ENCODE measurements around the gene CD37.

Gene CD37

DNA sequence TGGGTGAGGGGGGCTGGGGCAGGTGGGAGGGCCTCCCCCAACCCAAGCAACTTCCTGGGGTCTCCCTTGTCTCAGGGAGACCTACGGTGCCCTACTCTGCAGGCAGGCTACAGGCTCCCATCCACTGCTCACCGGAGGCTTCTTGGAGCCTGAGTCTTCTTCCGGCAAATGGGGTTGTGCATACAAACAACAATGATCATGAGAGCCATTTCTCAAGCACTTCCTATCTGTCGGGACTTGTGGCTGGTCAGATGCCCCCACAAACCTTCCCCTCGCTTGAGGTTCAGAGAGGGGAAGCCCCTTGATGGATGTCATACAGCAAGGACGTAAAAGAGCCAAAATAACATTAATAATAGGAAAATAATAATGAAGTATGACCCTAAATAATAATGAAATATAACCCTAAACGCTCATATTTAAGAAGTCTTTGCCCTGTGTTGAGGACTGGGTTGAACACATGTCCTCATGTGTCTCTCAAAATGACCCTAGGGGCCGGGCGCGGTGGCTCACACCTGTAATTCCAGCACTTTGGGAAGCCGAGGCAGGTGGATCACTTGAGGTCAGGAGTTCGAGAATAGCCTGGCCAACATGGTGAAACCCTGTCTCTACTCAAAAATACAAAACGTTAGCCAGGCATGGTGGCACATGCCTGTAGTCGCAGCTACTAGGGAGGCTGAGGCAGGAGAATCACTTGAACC, 727 bp downstream of the CD37 start:
- Histone ChIP-seq H2AK5ac (ENCODE audit: low read length) (no peak overlapping the region), H4K5ac (ENCODE audit: low read length) (no peak overlapping the region), H2BK5ac (ENCODE audit: low read length) (no peak overlapping the region), H3K9ac (ENCODE audit: low read length) (no peak overlapping the region), H3K79me2 (ENCODE audit: control insufficient read depth, insufficient read depth, low read length) (no peaks in the 10 kb centered on the region), H3K4me2 (ENCODE audit: low read length) (no peak overlapping the region), H3K4me1 (ENCODE audit: control insufficient read depth, low read depth, low read length) (peaks cover 10% of the 10 kb centered on the region), H3K79me1 (ENCODE audit: low read length) (no peaks in the 10 kb centered on the region), H3K4ac (ENCODE audit: low read depth, low read length) (no peak overlapping the region), H3K18ac (ENCODE audit: low read length) (no peak overlapping the region), H2BK15ac (replicated peaks; ENCODE audit: low read depth) (no peak overlapping the region), H3K56ac (ENCODE audit: low read length) (no peak overlapping the region), H2BK120ac (ENCODE audit: low read depth, low read length) (no peak overlapping the region), H3K27me3 (ENCODE audit: insufficient read depth, low read length, poor library complexity) (no peaks in the 10 kb centered on the region), H3K4me3 (ENCODE audit: low read length) (no peak overlapping the region), H3K27ac (ENCODE audit: low read depth, low read length) (no peak overlapping the region), H3K23ac (ENCODE audit: low read length) (no peak overlapping the region), H4K8ac (ENCODE audit: low read depth, low read length) (no peak overlapping the region), H3K36me3 (ENCODE audit: control insufficient read depth, insufficient read depth, low read length) (no peaks in the 10 kb centered on the region)
- no peak for DNase-seq
- WGBS (ENCODE audit: extremely low coverage, insufficient coverage, low lambda C conversion rate), result no CpG with 5 or more reads among the region's 14 CpGs

DNA sequence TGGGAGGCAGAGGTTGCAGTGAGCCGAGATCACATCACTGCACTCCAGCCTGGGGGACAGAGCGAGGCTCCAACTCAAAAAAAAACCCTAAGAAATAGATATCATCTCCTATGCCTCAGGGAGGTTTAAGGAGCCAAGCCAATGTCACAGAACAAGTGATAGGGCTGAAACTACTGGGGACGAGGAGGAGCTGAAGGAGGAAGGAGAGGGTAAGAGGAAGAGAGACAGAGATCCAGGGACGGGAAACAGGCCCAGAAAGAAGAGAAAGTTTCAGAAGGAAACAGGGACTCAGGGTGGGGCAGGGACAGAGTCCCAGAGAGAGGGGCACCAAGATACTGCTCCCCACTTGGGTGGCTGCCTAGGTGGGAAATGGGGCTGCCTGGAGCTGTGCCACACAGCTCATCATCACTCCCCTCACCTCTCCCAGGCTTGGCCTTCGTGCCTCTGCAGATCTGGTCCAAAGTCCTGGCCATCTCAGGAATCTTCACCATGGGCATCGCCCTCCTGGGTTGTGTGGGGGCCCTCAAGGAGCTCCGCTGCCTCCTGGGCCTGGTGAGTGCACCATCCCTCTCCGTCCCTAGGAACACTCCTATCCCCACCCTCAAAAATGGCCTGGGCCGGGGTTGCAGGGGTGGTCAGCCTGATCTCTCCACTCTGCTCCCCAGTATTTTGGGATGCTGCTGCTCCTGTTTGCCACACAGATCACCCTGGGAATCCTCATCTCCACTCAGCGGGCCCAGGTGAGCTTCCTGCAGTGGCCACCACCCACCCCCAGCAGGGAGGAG, 1.5 kb downstream of the CD37 start:
- Histone ChIP-seq H3K18ac (ENCODE audit: low read length) (no peak overlapping the region), H4K5ac (ENCODE audit: low read length) (no peak overlapping the region), H3K4me3 (ENCODE audit: low read length) (no peak overlapping the region), H3K4ac (ENCODE audit: low read depth, low read length) (no peak overlapping the region), H2AK5ac (ENCODE audit: low read length) (no peak overlapping the region), H2BK15ac (replicated peaks; ENCODE audit: low read depth) (no peak overlapping the region), H3K23ac (ENCODE audit: low read length) (no peak overlapping the region), H3K27ac (ENCODE audit: low read depth, low read length) (no peak overlapping the region), H3K4me1 (ENCODE audit: control insufficient read depth, low read depth, low read length) (peaks cover 10% of the 10 kb centered on the region), H3K36me3 (ENCODE audit: control insufficient read depth, insufficient read depth, low read length) (peaks cover 4% of the 10 kb centered on the region), H2BK5ac (ENCODE audit: low read length) (no peak overlapping the region), H2BK120ac (ENCODE audit: low read depth, low read length) (no peak overlapping the region), H3K9ac (ENCODE audit: low read length) (no peak overlapping the region), H3K4me2 (ENCODE audit: low read length) (no peak overlapping the region), H3K79me2 (ENCODE audit: control insufficient read depth, insufficient read depth, low read length) (no peaks in the 10 kb centered on the region), H3K56ac (ENCODE audit: low read length) (no peak overlapping the region), H3K79me1 (ENCODE audit: low read length) (no peaks in the 10 kb centered on the region), H3K27me3 (ENCODE audit: insufficient read depth, low read length, poor library complexity) (no peaks in the 10 kb centered on the region), H4K8ac (ENCODE audit: low read depth, low read length) (no peak overlapping the region)
- DNase-seq, result no peak
- no CpG with 5 or more reads among the region's 10 CpGs for WGBS (ENCODE audit: extremely low coverage, insufficient coverage, low lambda C conversion rate)

DNA sequence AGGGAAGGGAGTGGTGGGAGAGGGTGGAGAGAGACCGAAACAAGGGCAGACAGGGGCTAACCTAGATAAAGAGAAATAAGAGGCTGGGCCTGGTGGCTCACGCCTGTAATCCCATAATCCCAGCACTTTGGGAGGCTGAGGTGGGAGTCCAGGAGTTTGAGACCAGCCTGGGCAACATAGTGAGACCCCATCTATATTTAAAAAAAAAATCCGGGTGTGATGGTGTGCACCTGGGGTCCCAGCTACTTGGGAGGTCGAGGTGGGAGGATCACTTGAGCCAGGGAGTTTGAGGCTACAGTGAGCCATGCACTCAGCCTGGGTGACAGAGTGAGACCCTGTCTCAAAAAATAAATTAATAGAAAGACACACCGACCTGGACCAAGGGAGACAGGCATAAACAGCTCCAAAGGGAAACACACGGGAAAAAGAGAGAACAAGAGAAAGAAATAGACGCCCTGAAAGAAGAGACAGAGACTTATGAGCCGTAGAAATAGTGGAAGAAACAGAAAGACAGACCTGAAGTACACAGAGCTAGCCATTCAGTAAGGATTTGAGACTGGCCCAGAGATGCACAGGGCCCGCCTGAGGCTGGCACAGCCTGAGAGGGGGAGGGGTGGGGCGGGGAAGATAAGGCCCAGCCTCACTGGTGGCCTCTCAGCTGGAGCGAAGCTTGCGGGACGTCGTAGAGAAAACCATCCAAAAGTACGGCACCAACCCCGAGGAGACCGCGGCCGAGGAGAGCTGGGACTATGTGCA, 2.2 kb downstream of the CD37 start:
- H3K9ac ChIP-seq (ENCODE audit: low read length), result peak overlapping the region; percentile 38
- H3K56ac ChIP-seq (ENCODE audit: low read length), result peak overlapping the region; percentile 56
- no peak overlapping the region for H3K27ac ChIP-seq (ENCODE audit: low read depth, low read length)
- no peak overlapping the region for H2BK120ac ChIP-seq (ENCODE audit: low read depth, low read length)
- no peak overlapping the region for H2BK5ac ChIP-seq (ENCODE audit: low read length)
- H3K4me3 ChIP-seq (ENCODE audit: low read length), result no peak overlapping the region
- peak overlapping the region; percentile 46 for H3K4me2 ChIP-seq (ENCODE audit: low read length)
- WGBS (ENCODE audit: extremely low coverage, insufficient coverage, low lambda C conversion rate), result no CpG with 5 or more reads among the region's 19 CpGs
- H3K36me3 ChIP-seq (ENCODE audit: control insufficient read depth, insufficient read depth, low read length), result peaks cover 8% of the 10 kb centered on the region
- no peak overlapping the region for H3K23ac ChIP-seq (ENCODE audit: low read length)
- H4K8ac ChIP-seq (ENCODE audit: low read depth, low read length), result no peak overlapping the region
- no peak overlapping the region for H2BK15ac ChIP-seq (replicated peaks; ENCODE audit: low read depth)
- H3K4me1 ChIP-seq (ENCODE audit: control insufficient read depth, low read depth, low read length), result peaks cover 10% of the 10 kb centered on the region
- DNase-seq, result peak; percentile 19
- H3K79me2 ChIP-seq (ENCODE audit: control insufficient read depth, insufficient read depth, low read length), result no peaks in the 10 kb centered on the region
- H4K5ac ChIP-seq (ENCODE audit: low read length), result no peak overlapping the region
- H3K27me3 ChIP-seq (ENCODE audit: insufficient read depth, low read length, poor library complexity), result no peaks in the 10 kb centered on the region
- H2AK5ac ChIP-seq (ENCODE audit: low read length), result no peak overlapping the region
- no peaks in the 10 kb centered on the region for H3K79me1 ChIP-seq (ENCODE audit: low read length)
- no peak overlapping the region for H3K18ac ChIP-seq (ENCODE audit: low read length)
- H3K4ac ChIP-seq (ENCODE audit: low read depth, low read length), result no peak overlapping the region

DNA sequence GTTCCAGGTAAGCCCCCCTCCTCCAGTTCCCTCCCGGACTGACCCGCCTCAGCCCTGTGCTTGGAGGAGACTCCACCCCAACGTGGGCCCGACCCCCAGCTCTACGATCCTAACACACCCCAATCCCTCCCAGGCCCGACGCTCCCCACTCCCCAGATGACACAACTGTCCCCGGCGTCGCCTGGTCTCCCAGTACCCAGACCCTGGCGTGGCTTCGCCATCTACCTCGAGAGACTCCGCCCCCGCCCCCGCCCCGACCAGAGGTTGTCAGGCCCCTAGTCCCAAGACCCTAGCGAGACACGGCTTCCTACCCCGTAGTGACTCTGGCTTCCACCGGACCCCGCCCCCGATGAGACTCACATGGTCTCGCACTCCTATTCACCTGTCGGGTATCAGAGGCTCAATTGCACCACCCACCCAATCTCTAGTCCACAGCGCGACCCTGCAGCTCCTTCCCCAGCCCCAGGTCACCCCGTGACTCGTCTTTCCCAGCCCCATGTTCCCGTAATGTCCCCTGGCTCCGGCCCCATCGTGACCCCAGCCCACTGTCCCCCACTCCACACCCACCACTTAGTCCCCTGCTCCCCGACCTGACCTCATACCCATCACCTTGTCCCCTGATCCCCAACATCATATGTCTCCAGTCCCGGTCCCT, 2.9 kb downstream of the CD37 start:
- Histone ChIP-seq H3K9ac (ENCODE audit: low read length) (peak overlapping the region; percentile 38), H3K18ac (ENCODE audit: low read length) (no peak overlapping the region), H2BK15ac (replicated peaks; ENCODE audit: low read depth) (no peak overlapping the region), H3K4ac (ENCODE audit: low read depth, low read length) (no peak overlapping the region), H3K56ac (ENCODE audit: low read length) (peak overlapping the region; percentile 56), H3K27me3 (ENCODE audit: insufficient read depth, low read length, poor library complexity) (no peaks in the 10 kb centered on the region), H3K27ac (ENCODE audit: low read depth, low read length) (no peak overlapping the region), H2BK5ac (ENCODE audit: low read length) (no peak overlapping the region), H3K4me1 (ENCODE audit: control insufficient read depth, low read depth, low read length) (peaks cover 10% of the 10 kb centered on the region), H3K79me1 (ENCODE audit: low read length) (no peaks in the 10 kb centered on the region), H3K79me2 (ENCODE audit: control insufficient read depth, insufficient read depth, low read length) (no peaks in the 10 kb centered on the region), H2AK5ac (ENCODE audit: low read length) (no peak overlapping the region), H4K8ac (ENCODE audit: low read depth, low read length) (no peak overlapping the region), H3K23ac (ENCODE audit: low read length) (no peak overlapping the region), H2BK120ac (ENCODE audit: low read depth, low read length) (no peak overlapping the region), H3K4me3 (ENCODE audit: low read length) (no peak overlapping the region), H3K4me2 (ENCODE audit: low read length) (peak overlapping the region; percentile 77), H3K36me3 (ENCODE audit: control insufficient read depth, insufficient read depth, low read length) (peaks cover 12% of the 10 kb centered on the region), H4K5ac (ENCODE audit: low read length) (no peak overlapping the region)
- no CpG with 5 or more reads among the region's 34 CpGs for WGBS (ENCODE audit: extremely low coverage, insufficient coverage, low lambda C conversion rate)
- peak; percentile 69 for DNase-seq

DNA sequence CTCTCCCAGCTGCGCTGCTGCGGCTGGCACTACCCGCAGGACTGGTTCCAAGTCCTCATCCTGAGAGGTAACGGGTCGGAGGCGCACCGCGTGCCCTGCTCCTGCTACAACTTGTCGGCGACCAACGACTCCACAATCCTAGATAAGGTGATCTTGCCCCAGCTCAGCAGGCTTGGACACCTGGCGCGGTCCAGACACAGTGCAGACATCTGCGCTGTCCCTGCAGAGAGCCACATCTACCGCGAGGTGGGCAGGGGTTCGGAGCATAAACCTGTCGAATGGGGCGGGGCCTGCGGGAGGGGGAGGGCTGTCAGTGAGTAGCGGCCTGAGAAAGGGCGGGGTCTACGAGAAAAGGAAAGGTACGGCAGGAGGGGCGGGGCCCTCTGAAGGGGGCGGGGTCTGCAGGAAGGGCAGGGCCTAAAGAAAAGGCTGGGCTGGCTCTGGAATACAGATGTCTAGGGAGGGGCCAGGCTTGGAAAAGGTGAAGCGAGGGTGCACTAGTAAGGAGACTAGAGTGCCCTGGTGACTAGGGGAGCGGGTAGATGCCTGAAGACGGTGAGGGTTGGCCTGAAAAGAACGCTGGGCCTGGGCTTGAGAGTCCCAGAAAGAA, 3.6 kb downstream of the CD37 start:
- Histone ChIP-seq H3K36me3 (ENCODE audit: control insufficient read depth, insufficient read depth, low read length) (peaks cover 13% of the 10 kb centered on the region), H3K79me2 (ENCODE audit: control insufficient read depth, insufficient read depth, low read length) (no peaks in the 10 kb centered on the region), H3K23ac (ENCODE audit: low read length) (no peak overlapping the region), H3K56ac (ENCODE audit: low read length) (peak overlapping the region; percentile 62), H3K4ac (ENCODE audit: low read depth, low read length) (no peak overlapping the region), H2AK5ac (ENCODE audit: low read length) (no peak overlapping the region), H3K4me1 (ENCODE audit: control insufficient read depth, low read depth, low read length) (peaks cover 10% of the 10 kb centered on the region), H3K27ac (ENCODE audit: low read depth, low read length) (peak overlapping the region; percentile 53), H3K79me1 (ENCODE audit: low read length) (no peaks in the 10 kb centered on the region), H3K4me3 (ENCODE audit: low read length) (no peak overlapping the region), H2BK5ac (ENCODE audit: low read length) (no peak overlapping the region), H3K18ac (ENCODE audit: low read length) (no peak overlapping the region), H3K9ac (ENCODE audit: low read length) (peak overlapping the region; percentile 48), H2BK15ac (replicated peaks; ENCODE audit: low read depth) (no peak overlapping the region), H3K27me3 (ENCODE audit: insufficient read depth, low read length, poor library complexity) (no peaks in the 10 kb centered on the region), H2BK120ac (ENCODE audit: low read depth, low read length) (no peak overlapping the region), H3K4me2 (ENCODE audit: low read length) (peak overlapping the region; percentile 77), H4K8ac (ENCODE audit: low read depth, low read length) (no peak overlapping the region), H4K5ac (ENCODE audit: low read length) (no peak overlapping the region)
- peak; percentile 98 for DNase-seq
- WGBS (ENCODE audit: extremely low coverage, insufficient coverage, low lambda C conversion rate), result no CpG with 5 or more reads among the region's 30 CpGs
